Endometrial microvascular endothelial cells (primary cell): ENCODE results near the gene FGF8. TPM values are rescaled to one million over a fixed set of nuclear protein-coding genes. Genes with fewer than 3 reads are reported as not detected.

Source experiments
- in situ Hi-C: cut with HindIII; loops from 2 replicates; pipeline ENCODE4 v1.10.0; 2017; ENCODE audit warnings: low sequenced_read_pairs, low pct_unique_long_range_greater_than_20kb; ENCODE audit errors: inconsistent ontology term
- total RNA-seq: library from RNA; depleted of rRNA; stranded (reverse); fragments of >200 nt; gene quantifications from one replicate; pipeline ENCODE4 v1.2.3, GENCODE V29; 2015; ENCODE audit errors: inconsistent ontology term

FGF8 gene, protein sequence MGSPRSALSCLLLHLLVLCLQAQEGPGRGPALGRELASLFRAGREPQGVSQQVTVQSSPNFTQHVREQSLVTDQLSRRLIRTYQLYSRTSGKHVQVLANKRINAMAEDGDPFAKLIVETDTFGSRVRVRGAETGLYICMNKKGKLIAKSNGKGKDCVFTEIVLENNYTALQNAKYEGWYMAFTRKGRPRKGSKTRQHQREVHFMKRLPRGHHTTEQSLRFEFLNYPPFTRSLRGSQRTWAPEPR
- not detected for total RNA-seq

DNA sequence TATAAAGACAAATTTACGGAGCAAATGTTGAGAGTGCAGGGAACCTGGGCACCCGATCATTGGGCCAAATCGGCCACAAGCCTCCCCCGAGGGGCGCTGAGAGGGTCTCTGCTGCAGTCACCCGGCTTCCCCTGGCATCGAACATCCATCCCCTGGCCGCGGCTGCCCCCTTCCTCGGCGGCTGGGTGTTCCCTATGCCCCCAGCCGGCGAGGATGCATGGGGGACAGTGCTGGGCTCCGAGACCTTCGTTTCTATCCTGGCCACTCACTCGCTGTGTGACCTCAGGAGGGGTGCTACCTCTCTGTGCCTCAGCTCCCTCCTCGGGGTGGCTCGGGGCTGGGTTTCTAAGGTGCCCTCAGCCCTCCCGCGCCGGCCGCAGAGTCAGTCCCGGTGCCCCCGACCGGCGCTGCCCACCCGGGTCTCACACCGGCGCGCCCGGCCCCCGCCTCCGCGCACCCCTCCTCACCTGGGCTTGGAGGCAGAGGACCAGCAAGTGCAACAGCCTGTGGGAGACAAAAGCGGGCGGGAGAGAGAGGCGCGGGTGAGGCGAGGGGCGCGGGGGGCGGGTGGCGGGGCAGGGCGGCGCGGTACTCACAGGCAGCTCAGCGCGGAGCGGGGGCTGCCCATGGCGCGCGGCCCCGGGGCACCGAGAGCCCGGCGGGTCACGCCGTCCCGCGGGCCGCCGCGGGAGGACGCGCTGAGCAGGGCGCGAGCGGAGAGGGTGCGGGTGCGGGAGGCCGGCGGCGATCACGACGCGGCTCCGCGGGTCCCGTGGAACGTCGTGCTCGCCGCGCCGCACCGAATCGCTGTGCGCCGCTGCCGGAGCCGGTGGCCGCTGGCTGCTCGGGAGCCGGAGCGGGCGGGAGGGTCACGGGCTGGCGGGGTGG, at the start of gene FGF8:
Gene FGF8, minus strand, starts transcription at position 842 of the 888 bp plus-strand sequence. Its CDS starts 214 bp downstream, at position 628.
- in situ Hi-C loops: loop anchor here (25.0 kb wide), 1 partner anchor 188 kb away; the partner anchor contains the start of genes DPCD and POLL

DNA sequence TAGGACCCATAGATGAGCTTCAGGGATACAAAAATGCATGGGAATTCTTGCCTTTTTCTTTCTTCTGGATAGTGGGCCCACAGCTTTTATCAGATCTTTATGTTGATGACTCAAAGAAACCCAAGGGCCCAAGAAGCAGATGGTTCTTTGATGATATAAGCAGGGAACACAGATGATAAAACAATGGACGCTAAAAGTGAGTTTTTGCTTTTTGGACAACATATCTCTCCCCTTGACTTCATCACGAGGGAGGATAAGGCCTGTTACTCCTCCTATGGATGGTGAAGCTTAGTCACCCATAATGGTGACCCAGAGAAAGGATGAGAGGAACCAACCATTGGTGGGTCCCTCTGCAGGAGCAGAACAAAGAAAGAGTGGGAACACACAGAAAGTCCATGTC, 48.8 kb upstream of the FGF8 start:
- in situ Hi-C loops: no loop called here

DNA sequence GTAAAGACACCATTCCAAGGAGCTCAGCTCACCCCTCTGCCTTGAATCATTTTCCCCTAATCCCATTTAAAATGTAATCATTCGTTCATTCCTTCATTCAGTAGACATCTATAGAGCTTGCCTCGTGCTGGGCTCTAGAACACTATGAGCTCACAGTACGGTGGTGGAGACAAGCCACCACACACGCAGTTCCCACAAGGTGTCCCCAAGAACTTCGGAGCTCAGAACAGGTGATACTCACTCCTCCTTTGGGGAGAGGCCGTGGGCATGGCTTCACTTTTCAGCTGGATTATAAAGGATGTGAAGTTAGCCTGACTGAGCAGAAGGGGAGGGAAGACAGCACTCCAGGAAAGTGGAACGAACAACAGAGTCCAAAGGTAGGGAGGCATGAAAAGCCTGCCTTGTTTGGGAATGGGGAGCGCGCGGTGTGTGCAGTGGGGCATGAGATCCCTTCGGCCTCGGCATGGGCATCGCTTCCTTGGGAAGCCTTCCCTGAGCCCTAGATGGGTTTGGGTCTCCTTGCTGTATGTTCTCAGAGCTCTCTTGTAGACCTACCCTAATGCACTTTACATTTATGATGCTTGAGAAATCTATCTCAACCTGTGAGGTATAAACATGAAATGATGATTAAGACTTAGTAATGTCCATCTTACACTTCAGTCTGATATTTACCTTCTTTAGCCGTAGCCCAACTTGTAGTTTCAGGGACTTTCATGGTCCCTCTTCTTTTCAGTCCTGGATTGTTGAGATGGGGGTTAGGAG, 43.1 kb upstream of the FGF8 start:
- in situ Hi-C loops: no loop called here

DNA sequence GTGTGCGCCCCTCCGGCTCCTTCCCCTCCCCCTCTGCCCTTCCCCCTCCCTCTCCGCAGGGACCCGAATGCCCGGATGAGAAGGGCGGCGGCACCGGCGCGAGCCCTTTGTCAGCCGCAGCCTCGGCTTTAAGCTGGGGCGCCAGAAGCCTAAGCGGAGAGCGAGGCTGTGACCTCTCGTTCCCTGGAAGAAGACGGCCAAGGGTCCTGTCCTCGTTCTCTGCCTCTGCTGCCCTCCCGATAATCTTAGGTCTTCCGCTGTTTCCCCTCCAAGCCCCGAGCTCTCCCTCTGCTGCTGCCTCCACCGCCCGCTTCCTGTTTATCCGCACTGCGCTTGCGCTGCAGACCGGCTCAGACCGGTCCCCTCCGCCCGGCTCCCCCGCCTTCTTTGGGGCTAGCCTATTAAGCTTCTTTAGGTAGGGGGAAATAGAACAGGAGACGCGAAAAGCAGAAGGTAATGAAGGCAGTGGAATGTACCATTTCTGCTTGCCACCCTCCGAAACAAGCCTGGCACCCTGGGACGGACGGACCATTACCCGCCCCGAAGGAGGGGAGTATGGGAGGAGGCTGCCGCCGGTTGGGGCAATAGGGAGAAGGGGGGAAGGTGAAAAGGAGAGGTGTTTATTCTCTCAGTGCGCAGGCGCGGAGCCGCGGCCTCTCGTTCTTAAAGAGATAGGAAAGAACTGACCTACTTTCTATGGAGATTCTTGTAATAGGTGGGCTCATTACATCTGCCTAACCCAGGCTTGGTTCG, 42.4 kb upstream of the FGF8 start, which contains the start of gene OGA:
Gene OGA, minus strand, starts transcription at position 326 of the 753 bp plus-strand sequence. CDS start 422 bp downstream, outside the sequence.
- in situ Hi-C loops: no loop called here

DNA sequence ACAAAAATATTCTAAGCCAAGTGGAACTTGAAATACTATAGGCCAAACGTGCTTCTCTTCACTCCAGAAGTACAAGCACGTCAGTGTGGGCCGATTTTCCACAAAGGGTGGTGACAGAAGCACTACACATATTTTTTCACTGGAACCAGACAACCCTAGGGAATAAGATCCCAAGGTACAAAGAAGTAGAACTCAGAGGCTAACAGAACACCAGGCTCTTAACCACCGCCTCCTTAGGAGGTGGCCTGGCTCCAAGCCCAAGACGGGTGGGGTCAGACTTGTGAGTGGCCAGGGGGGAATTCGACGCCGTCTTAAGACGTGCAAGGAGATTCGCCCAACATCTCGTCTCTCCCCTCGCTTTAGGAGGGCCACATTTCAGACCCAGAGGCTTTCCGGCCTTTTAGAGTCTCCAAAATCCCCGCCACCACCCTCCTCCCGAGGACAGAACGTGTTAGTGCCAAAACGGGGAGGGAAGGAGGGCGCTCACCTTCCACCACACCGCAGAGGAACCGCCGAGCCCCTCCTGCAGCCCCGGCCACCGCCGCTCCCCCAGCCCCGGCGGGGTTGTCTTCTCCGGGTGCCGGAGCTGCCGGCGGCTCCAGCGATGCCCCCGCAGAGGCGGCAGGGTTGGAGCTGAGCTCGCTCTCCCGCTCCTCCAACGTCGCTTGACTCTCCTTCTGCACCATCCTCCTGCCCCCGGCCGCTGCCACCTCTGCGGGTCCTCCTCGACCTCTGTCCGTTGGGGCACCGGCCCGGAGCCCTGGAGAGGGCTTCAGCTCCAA, 41.6 kb upstream of the FGF8 start:
- in situ Hi-C loops: no loop called here

DNA sequence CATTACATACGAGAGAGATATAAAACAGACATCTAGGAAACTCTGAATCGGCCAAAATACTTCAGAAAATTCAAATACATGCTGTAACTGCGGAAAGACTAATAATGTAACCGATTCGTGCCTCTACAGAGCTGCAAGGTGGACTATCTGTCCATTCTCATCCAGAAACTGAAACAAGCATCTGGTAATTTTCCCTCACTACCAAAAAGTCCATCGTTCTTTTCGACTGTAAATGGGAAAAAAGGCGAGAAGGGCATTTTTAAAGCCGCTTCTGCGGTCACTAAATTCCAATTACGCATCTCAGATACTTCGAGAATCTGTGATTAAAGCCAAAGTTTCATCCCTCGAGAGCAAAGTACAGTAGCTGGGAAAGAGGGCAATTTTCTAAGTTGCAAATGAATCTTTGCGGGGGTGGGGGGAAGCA, 41.0 kb upstream of the FGF8 start:
- in situ Hi-C loops: no loop called here

DNA sequence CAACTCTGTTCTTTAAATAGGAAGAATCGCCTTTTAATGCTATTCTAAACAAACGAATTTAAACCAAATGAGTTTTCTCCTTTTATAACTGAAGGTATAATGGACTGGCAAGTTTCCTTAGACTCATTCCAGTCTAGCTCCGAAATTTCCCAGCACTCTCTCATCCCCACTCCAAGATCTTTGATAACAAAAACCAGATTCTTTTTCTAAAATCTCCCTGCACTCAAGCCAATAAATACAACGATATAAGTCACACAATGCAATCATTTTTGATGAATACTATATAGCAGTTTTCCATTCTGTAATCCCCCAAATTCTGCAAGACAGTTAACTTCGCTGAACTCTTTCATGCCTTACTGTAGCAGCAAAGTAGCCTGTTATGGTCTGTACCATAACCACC, 40.5 kb upstream of the FGF8 start:
- in situ Hi-C loops: no loop called here

DNA sequence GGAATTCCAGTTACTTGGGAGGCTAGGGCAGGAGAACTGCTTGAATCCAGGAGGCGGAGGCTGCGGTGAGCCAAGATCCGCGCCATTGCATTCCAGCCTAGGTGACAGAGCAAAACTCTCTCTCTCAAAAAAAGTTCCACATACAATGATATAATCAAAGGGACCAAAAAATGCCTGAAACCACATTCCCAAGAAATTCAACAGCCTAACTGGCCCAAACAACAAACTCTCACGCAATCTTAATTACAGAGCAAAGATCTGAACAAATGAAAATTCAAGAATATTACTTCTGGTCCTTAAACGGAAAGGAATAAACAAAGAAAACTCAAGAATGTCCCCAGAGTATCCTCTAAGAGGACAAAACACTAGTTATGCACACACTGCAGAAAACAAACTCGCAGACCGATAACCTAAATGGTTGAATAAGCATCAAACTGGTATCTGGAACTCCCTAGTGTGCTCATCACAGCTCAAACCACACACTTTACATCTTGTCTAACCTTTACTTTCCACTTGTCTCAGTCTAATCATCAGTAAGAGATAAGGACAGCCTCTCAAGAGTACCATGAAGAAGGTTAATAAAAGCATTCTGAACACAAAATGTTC, 38.7 kb upstream of the FGF8 start:
- in situ Hi-C loops: no loop called here

DNA sequence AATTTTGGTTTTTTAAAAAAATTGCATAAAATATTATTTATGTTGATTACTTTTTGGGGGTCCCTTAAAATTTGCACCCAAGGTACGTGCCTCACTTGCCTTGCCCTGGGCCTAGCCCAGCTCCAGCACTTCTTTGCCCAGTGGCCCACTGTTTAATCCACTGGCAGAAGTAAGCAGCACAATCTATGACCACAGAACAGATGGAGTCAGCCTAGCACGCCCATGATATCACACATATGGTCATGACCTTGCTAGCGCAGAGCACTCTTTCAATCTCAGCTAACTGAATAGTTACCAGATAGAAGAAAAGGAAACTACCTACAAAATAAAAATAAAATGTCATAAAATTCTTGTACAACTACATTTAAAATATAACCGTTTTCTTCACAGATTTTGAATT, 36.7 kb upstream of the FGF8 start:
- in situ Hi-C loops: no loop called here

DNA sequence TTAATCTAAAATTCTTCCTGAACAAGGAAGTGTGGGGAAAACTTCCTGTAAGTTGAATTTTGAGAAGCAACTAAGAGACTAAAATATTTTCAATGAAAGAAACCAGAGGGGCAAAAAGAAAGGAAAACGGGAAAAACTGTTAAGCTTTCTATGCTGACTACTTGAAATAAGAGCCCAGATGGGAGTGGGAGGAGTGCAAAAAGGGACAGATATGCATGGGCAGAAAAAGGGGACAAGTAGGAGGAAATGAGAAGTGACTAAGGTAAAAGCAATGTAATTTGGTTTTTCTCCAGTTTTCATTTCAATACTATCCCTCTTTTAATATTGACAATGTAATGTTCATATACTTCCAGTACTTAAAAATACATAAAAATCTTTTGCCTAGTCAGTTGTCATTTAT, 31.2 kb upstream of the FGF8 start:
- in situ Hi-C loops: no loop called here

DNA sequence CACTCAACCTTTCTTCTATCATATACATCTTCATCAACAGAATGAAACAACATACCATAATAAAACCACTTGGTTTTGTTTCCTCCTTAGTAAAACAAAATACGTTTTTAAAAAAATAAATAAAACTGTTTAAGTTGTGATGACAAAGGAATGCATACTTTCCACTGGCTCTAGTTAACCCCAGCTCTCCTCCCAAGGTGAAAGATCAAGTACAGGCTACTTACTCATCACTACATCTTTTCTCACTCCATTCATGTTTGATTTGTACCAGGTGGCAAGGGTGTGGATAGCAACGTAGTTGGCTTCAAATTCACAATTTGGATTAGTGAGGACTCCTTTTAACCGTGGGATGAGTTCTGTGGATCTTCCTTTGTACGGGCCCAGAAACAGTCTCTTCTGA, 27.6 kb upstream of the FGF8 start:
- in situ Hi-C loops: no loop called here

DNA sequence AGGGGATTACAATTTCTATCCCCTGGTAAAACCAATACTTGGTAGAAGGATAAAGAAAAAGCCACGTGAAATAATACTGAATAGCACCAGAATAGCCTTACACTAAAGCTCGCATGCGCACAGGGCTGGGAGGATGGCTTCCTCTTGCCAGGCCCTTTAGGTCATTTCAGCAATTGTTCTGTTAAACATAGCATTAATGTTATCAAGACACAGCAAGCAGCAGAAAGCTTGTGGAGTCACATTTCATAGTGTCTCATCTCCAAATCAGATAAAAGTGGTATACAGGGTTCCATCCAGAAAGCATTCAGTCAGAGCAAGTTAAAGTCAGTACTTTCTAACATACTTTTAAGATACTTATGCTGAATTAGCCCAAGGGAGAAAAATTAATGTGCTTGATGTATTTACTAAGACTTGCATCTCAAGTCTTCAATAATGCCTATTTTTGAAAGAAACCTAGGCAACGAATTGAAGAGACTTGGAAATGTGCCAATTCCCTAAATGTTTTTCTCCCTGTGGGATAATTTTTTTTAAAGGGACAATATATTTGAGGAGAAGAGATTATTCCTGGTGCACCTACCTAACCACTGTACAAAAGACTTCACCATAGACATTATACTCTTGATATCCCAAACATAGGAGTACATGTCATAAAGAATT, 21.6 kb upstream of the FGF8 start:
- in situ Hi-C loops: loop anchor here (25.0 kb wide), 1 partner anchor 210 kb away; the partner anchor contains the start of genes DPCD and POLL

DNA sequence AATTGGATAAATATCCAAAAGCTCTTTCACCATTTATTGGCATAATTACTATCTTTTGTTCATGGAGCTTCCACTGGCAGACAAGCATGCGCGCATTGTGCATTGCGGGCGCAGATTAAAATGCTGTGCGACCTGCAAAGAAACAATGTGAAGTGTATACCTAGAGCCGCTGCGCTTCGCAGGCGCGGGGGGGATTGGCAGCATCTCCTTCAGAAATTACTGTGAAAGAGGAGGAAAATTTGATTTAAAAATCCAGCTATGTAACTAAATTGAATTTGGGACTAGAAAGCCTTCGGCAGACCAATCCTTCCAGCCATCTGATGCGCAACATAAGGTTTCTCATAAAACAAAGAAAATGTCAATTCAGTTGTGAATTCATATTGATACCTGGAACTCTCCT, 17.6 kb upstream of the FGF8 start:
- in situ Hi-C loops: loop anchor here (25.0 kb wide), 1 partner anchor 206 kb away; the partner anchor contains the start of genes DPCD and POLL

DNA sequence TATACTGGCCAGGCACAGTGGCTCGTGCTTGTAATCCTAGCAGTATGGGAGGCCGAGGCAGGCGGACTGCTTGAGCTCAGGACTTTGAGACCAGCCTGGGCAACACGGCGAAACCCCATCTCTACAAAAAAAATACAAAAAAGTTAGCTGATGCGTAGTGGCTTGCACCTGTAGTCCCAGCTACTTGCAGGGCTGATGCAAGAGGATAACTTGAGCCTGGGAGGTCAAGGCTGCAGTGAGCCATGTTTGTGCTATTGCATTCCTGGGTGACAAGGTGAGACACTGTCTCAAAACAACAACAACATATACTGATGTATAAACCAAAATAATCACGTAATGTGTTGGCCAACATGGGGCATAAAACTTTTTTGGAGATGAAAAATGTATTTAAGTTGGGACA, 13.8 kb upstream of the FGF8 start:
- in situ Hi-C loops: loop anchor here (25.0 kb wide), 1 partner anchor 202 kb away; the partner anchor contains the start of genes DPCD and POLL

DNA sequence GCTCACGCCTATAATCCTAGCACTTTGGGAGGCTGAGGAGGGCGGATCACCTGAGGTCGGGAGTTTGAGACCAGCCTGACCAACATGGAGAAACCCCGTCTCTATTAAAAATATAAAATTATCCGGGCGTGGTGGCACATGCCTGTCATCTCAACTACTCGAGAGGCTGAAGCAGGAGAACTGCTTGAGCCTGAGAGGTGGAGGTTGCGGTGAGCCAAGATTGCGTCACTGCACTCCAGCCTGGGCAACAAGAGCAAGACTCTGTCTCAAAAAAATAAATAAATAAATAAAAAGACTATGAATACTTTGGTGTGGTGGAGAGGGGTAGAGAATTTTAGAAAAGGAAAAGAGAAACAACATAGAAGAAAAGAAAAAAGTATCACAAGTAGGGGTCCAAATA, 13.3 kb upstream of the FGF8 start:
- in situ Hi-C loops: loop anchor here (25.0 kb wide), 1 partner anchor 202 kb away; the partner anchor contains the start of genes DPCD and POLL

DNA sequence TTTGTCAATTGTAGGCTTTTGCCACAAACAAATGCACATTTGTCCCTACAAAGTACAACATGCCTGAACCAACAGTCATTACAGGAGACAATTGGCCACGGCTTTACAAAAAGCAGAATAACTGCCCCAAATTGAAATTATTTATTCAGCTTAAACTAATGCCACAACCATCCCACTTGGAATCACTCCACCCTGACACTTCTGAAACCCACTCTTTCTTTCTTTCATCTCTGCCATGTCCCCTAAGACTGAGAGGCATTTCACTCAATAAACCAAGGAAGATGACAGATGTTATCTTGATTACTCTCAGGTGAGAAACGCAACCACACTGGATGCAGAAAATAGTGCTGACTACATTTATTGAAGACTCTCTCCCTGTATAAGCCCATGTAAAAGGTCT, 9.9 kb upstream of the FGF8 start:
- in situ Hi-C loops: loop anchor here (25.0 kb wide), 1 partner anchor 198 kb away; the partner anchor contains the start of genes DPCD and POLL

DNA sequence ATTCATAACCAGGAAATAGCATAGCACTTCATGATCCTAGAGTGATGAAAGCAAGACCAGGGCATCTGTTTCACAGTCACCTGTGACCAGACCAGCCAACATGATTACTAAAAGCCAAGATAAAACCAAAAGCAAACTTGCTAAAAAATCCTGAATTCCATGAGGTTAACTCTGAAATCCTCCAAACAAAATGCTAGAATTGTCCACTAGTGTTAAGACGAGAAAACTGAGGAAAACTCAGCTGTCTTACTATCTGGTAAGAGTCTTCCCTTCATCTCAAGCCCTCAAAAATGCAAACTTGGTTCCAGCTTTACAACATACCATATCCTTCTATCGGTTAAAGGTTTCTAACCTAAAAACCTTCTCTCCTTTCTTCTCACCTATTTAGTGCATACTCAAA, 8.6 kb upstream of the FGF8 start:
- in situ Hi-C loops: loop anchor here (25.0 kb wide), 1 partner anchor 197 kb away; the partner anchor contains the start of genes DPCD and POLL
